NCI-H1694 (cell line): ENCODE results near the gene MYO3B.

ENCODE experiments used
- DNase-seq: peaks from one replicate; lab custom pipeline; 2025; lab: John Stamatoyannopoulos, UW

The MYO3B gene

GRCh38 chr2:170238776-170239175 is 60.8 kb downstream of the MYO3B start:
- DNase-seq, result no peak

- no peak for DNase-seq
Observed at GRCh38 chr2:170240629-170241028, 62.7 kb downstream of the MYO3B start.

DNA sequence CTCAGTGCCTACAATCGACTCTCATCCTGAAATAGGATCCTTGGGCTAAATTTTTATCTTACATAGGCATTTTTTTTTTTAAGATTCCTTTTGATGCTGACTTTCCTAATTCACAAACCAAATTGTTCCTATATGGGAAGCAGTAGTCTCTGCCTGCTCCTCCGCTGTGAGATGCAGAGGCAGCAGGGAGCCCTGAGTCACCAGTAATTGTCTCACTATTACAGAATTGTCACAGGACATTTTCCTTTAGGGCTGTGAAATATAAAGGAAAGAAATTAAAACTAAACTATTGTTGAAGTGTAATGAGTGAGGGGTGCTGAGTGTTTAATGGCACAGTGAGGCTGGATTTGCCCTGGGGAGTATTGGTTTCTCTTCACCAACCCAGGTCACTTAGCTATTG is 63.8 kb downstream of the MYO3B start:
- no peak for DNase-seq

- DNase-seq, result no peak
Observed at GRCh38 chr2:170243118-170243837, 65.3 kb downstream of the MYO3B start.

- no peak for DNase-seq
Observed at GRCh38 chr2:170243898-170244297, 66.0 kb downstream of the MYO3B start.

DNA sequence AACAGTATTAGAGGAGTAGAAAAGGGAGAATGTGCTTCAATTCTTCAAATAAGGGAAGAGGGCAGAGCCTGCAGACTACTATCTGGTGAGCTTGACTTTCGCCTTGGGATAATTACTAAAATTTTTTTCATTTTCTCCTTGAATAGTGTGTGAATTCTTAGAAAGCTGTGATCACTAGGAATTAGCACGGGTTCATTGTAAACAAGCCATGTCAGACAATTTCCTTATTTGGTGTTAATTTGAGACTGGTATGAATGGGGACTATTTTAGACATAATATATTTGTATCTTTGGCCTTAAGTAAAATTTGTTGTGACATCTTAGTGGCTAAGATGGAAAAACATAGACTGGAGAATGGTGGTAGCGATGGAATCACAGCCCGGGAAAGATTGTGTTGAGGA is 66.6 kb downstream of the MYO3B start:
- DNase-seq, result no peak

- DNase-seq, result no peak
Observed at GRCh38 chr2:170245312-170245711, 67.4 kb downstream of the MYO3B start.

DNA sequence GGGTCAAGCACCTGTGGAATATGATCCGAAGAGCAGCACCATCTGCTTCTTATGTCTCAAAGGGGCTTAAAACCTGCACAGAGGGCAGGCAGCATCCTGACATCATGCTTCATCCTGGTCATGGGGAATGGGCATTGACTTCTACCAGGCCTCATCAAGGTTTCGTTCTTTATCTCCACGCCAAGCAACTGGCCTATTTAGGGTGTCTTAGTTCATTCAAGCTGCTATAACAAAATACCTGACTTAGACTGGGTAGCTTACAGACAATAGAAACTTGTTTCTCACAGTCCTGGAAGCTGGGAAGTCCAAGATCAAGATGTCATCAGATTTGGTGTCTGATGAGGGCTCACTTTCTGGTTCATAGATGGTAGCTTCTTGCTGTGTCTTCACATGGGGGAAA is 69.4 kb downstream of the MYO3B start:
- DNase-seq, result no peak

DNA sequence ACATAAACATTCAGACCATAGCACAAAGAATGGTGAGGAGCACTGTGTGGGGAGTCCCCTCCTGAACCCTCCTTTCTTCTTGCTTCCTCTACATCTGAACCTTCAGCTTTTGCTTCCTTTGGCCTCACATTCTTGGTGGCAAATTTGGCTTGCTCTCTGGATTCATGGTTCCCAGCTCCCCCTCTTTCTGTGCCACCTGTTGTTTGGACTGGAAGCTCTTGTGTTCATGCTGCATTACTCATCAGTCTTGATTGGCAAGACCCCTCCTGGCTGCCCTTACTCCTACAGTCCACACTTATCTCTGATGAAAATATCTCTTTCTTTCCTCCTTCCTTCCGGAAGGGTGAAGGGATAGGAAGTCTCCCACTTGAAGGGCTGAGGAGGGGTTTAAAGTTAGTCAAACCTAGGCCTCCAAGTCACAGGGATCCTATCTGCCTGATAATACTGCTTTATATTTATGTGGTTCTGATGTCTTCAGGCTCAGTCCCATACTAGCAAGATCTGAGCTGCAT is 70.0 kb downstream of the MYO3B start:
- DNase-seq, result no peak

GRCh38 chr2:170248574-170249393 is 70.8 kb downstream of the MYO3B start:
- no peak for DNase-seq

GRCh38 chr2:170249761-170250160 is 71.8 kb downstream of the MYO3B start:
- no peak for DNase-seq

DNA sequence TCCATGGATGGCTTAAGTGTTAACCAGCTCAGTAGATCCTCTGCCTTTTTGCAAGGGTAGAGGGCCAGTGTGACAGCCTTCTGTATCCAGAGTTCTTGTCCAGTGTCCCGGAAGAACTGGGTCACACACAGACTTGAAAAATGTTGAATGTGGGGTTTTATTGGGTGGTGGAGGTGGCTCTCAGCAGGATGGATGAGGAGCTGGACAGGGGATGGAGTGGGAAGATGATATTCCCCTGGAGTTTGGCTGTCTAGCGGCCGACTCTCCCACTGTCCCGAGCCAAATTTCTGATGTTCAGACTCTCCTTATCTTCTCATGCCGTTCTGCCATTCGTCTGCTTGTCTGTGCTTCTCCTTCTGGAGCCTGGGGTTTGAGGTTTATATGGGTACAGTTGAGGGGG is 72.6 kb downstream of the MYO3B start:
- no peak for DNase-seq

- DNase-seq, result no peak
Observed at GRCh38 chr2:170252414-170252813, 74.5 kb downstream of the MYO3B start.

GRCh38 chr2:170253721-170254230 is 75.8 kb downstream of the MYO3B start:
- DNase-seq, result no peak

DNA sequence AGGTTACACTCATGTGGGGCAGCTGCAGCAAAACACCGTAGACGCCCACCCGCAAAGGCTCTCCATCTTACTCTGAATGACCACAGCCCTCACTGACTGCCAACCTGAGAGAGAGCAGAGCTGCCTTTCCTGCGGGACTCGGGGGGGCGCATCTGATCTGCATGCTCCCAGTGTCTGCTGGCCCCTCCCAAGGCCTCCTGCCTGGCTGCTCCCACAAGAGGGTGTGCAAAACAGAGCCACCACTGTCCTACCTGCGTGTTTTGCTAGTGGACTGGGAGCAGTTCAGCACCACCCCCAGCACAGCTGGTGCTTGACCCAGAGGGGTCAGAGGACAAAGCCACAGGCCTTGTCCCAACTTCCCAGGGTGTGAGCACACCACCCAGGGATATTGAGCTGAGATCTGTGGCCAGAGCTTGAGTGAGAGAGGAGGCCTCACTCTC is 76.4 kb downstream of the MYO3B start:
- DNase-seq, result no peak

GRCh38 chr2:170255137-170255536 is 77.2 kb downstream of the MYO3B start:
- no peak for DNase-seq

DNA sequence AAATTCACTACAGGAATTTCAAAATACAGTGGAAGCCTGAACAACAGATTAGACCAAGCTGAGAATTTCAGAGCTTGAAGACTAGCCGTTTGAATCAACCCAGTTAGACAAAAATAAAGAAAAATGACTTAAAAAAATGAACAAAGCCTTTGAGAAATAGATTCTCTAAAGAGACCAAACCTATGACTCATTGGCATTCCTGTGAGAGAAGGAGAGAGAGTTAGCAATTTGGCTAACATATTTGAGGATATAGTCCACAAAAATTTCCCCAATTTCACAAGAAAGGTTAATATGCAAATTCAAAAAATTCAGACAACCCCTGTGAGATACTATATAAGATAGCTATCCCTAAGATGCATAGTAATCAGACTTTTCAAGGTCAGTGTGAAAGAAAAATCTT is 78.0 kb downstream of the MYO3B start:
- DNase-seq, result no peak

DNA sequence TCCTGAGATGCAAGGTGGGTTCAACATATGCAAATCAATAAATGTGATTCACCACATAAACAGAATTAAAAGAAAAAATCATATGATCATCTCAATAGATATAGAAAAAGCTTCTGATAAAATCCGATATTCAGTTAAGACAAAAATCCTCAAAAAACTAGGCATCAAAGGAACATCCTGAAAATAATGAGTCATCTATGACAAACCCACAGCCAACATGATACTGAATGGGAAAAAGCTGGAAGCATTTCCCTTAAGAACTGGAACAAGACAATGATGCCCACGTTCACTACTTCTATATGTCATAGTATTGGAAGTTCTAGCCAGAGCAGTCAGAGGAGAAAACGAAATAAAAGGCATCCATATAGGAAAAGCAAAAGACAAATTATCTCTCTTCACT is 80.4 kb downstream of the MYO3B start:
- no peak for DNase-seq

DNA sequence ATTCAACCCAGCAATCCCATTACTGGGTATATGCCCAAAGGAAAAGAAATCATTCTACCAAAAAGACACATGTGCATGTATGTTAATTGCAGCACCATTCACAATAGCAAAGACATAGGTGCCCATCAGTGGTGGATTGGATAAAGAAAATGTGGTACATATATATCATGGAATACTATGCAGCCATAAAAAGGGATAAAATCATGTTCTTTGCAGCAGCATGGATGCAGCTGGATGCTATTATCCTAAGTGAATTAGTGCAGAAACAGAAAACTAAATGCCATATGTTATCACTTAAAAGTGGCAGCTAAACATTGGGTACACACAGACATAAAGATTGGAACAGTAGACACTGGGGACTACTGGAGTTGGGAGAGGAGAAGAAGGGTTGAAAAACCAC is 82.2 kb downstream of the MYO3B start:
- no peak for DNase-seq

DNA sequence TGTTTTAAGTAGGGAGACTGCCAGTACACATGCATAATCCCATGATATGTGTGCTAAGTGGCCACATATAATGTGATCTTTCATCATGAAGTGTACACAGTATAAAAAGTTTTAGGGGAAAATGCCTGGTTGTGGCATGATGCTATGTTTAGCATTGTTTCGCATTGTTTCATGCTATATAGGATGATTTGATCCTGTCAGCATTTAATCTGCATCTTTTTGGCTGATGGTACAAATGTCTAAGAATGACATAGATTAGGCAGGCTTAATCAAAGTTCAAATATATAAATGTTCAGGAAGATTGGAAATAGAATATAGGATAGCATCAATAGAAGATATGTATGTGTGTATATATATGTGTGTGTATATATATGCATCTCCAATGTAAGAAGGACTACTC is 83.6 kb downstream of the MYO3B start:
- no peak for DNase-seq

DNA sequence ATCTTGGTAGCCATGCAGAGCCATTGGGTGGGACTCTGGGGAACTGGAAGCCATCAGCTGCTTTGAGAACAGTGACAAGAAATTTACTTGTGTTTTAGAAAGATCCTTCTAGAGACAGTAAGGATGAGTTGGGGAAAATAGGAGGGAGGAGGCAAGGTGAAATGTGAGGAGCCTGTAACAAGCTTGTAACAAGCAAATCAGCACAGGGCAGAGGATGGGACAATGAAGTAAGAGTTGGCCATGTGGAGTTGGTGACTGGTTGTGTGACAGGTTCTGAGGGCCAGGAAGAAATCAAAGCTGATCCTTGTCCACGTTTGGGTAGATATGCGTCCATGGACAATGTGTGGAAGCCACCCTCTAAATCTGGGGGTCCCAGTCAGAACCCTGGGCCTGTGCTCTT is 84.4 kb downstream of the MYO3B start:
- no peak for DNase-seq

DNA sequence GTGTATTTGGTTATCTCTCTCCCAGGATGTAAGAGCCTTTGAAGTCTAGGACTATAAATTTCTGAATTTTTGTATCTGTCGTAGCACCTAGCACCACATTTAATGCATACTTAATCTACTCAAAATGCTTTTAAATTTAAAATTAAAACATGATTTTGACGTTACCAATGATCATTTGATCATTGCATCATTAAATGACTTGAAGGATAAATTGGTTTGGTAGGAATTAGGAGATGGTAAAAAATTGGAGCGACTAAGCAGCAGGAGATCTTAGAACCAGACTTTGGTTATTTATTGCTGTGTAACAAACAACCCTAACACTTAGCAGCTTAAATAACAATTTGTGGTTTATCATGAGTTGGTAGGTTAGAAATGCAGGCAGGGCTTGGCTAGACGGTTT is 84.9 kb downstream of the MYO3B start:
- no peak for DNase-seq
